C1 segment of cervical spinal cord (tissue), 14 donors: ENCODE results near the gene SUMO3.
"Not testable (repeated sequence)": the region's sequence is repeated elsewhere in the genome, so short reads cannot be mapped to it uniquely, and the experiment has no call there.

Source experiments
- DNase-seq, 14 donors: peaks; one replicate each; lab custom pipeline; 2025; lab: John Stamatoyannopoulos, UW

Gene SUMO3

GRCh38 chr21:44847261-44848056 is 29.6 kb upstream of the SUMO3 start:
- DNase-seq: no peak

GRCh38 chr21:44846485-44847260 is 28.8 kb upstream of the SUMO3 start:
- peak in 4 of 14 donors; percentile 13 to 43 (median 20) for DNase-seq

DNA sequence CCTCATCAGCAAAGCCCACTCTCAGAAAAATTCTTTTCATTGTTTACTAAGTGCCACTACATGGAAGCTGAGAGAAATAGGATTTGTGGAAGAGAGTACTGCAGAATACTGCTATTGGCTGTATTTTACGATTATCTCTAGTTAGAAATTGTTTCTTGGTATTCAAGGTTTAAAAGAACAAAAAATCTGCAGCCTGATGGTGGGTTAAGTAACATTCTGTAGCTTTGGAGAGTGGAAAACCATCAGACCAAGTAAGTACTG is 28.3 kb upstream of the SUMO3 start:
- DNase-seq: no peak

- DNase-seq: peak in 8 of 14 donors; percentile 5 to 37 (median 21)
Measured at GRCh38 chr21:44845418-44846223, 27.8 kb upstream of the SUMO3 start.

GRCh38 chr21:44844256-44844655 is 26.4 kb upstream of the SUMO3 start:
- no peak for DNase-seq

- DNase-seq: no peak
Measured at GRCh38 chr21:44842721-44843445, 25.0 kb upstream of the SUMO3 start.

- no peak for DNase-seq
Measured at GRCh38 chr21:44842087-44842486, 24.2 kb upstream of the SUMO3 start.

DNA sequence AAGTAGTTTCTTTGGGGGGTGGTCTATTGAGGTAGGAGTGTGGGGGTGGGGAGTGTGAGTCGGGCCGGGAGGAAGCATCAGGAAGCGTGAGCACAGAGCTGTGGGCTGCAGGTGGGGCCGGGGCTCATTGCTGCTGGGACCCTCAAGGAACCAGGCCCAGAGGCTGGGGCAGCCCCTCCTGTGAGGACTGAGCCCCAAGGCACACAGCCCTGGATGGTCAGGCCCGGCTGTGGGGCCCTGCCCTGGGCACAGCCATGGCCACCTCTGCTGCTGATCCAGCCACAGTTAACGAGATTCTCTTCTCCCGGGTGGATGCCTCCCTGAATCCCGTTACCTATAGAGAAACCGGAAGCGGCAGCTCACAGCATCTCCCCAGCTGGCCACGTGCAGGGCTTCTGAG is 22.9 kb upstream of the SUMO3 start:
- DNase-seq: no peak

DNA sequence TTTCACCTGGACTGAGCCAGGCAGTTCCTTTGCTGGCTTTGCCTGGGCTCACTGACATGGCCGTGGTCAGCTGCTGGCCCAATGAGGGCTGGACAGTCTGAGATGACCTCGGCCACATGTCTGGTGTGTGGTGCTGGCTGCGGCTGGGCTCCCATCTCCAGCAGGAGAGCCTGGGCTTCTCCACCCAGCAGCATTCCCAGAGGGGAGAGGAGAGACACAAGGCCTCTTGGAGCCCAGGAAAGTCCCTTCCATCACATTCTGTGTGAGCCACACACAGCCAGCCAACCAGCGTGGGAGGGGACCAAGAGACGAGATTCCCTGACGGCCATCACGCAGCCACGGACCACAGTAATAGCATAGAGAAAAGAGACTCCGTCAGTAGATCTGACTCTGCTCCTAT is 21.1 kb upstream of the SUMO3 start:
- no peak for DNase-seq

- no peak for DNase-seq
Measured at GRCh38 chr21:44838039-44838895, 20.4 kb upstream of the SUMO3 start.

GRCh38 chr21:44837537-44837936 is 19.7 kb upstream of the SUMO3 start:
- no peak for DNase-seq

- DNase-seq: peak in 2 of 14 donors; percentile 10 to 33
Measured at GRCh38 chr21:44836666-44837471, 19.0 kb upstream of the SUMO3 start.

DNA sequence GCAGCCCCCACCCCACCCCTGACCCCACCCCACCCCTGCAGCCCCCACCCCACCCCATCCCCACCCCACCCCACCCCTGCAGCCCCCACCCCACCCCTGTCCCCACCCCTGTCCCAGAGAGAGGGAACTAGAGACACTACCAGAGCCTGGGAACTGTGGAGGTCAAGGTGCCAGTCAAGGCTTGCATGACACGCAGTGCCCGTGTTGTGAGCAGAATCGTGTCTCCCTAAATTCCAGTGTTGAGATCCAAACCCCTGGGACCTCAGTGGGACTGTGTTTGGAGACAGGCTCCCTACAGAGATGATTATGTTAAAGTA is 18.4 kb upstream of the SUMO3 start:
- no peak for DNase-seq

DNA sequence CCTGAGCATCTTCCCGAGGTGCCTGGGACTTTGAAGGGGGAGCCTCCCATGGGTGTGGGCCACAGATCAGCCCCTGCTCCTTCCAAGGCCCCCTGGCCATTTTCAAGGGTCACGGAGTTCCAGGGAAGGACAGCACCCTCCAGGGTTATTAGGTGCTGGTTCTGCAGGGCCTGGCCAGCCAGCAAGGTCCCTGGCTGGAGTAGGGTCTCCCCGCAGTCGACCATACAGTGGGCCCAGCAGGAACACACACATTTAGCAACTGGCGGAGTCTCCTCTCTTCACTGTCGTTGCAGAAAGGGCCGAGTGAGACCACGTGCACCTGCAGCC is 17.7 kb upstream of the SUMO3 start:
- no peak for DNase-seq

GRCh38 chr21:44834951-44835646 is 17.2 kb upstream of the SUMO3 start:
- no peak for DNase-seq

GRCh38 chr21:44834231-44834950 is 16.5 kb upstream of the SUMO3 start:
- no peak for DNase-seq

DNA sequence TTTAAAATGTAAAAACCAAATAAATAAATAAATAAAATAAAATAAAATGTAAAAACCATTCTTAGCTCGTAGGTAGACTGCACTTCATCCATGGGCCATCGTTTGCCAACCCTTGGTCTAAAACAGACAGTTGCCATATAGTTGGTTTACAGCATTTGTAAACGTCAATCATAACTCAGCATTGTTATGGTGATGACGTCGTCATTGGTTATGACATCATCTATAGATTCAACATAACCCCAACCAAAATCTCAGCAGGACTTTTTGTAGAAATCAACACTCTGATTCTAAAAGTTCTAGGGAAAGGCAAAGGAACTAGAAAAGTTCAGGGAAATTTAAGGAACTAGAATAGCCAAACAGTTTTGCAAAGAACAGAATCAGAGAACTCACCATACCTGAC is 15.8 kb upstream of the SUMO3 start:
- DNase-seq: no peak

DNA sequence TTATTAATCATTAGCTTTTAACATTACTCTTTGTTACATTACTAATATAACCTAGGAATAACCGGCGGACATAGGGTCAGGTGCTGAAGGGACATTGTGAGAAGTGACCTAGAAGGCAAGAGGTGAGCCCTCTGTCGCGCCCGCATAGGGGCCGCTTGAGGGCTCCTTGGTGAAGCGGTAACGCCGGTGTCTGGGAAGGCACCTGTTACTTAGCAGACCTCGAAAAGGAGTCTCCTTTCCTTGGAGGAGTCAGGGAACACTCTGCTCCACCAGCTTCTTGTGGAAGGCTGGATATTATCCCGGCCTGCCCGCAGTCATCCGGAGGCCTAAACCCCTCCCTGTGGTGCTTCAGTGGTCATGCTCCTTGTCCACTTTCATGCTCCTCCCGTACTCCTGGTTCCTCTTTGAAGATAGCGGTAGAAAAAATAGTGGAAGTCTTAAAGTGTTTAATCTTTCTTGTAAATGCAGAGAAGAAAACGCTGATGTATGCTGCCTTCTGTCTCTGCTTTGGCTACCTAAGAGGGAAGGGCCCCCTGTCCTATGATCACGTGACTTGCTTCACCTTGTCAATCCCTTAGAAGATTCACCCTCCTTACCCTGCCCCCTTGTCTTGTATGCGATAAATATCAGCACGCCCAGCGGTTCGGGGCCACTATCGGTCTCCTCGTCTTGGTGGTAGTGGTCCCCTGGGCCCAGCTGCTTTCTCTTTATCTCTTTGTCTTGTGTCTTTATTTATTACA is 14.8 kb upstream of the SUMO3 start:
- DNase-seq: not testable (repeated sequence)
